AG04450 (cell line): ENCODE results near the gene KIFC1. TPM values are rescaled to one million over a fixed set of nuclear protein-coding genes. Genes with fewer than 3 reads are reported as not detected.
A peak's percentile ranks its signal among the peaks of the same experiment; 100 is the strongest.

ENCODE experiments used
- CTCF ChIA-PET: fragments of 300-600, 350-600 bp; formaldehyde crosslinking; extraction: SDS; loops from one replicate; lab custom pipeline; 2022; ENCODE audit warnings: antibody characterized with exemption, inconsistent platforms; lab: Charles Lee
- POLR2A ChIA-PET: fragments of 350-600 bp; formaldehyde crosslinking; extraction: SDS; loops from one replicate; lab custom pipeline; 2021; ENCODE audit warnings: antibody characterized with exemption, inconsistent platforms; lab: Yijun Ruan, JAX
- DNase-seq: peaks from one replicate; pipeline ENCODE4 v3.0.0-alpha.2; 2011; ENCODE audit warnings: low read depth, low spot score
- H3K27ac ChIP-seq: one replicate; pipeline ENCODE4 v1.5.1; 2012; ENCODE audit warnings: low read depth, low read length, control low read depth
- H3K27me3 ChIP-seq: one replicate; pipeline ENCODE4 v1.6.0; 2012; ENCODE audit warnings: low read length; ENCODE audit not compliant: control insufficient read depth, insufficient read depth
- H3K4me3 ChIP-seq: 2 replicates; pipeline ENCODE4 v1.5.1; 2011; ENCODE audit warnings: mild to moderate bottlenecking, low read depth, low read length, control low read depth
- H3K9me3 ChIP-seq: 2 replicates; pipeline ENCODE4 v1.5.1; 2012; ENCODE audit warnings: low read length; ENCODE audit not compliant: control insufficient read depth, insufficient read depth
- polyA plus RNA-seq: library from polyadenylated mRNA; depleted of rRNA; stranded (reverse); fragments of >200 nt; gene quantifications from 2 replicates; pipeline ENCODE4 v1.2.3, GENCODE V29; 2011
- TF ChIP-seq, protein P1 (sequence below): IDR thresholded peaks from 2 replicates; pipeline ENCODE4 v1.5.1; 2011; ENCODE audit warnings: low read depth, low read length, control low read depth, inconsistent platforms

KIFC1 gene
- polyA plus RNA-seq, 1 experiment: 10.2 TPM

DNA sequence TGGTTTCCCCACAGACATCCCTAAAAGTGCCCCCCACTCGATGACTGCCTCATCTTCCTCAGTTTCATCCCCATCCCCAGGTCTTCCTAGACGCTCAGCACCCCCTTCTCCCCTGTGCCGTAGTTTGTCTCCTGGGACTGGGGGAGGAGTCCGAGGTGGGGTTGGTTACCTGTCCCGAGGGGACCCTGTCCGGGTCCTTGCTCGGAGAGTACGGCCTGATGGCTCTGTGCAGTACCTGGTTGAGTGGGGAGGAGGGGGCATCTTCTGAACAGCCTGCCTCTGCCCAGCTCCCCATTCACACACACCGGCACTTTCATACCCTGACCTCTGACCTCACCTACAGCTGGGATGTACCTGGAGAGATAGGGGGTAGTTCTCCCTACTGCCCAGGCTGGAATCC, 24.2 kb downstream of the KIFC1 start:
- Histone ChIP-seq H3K4me3 (peak overlapping the region; percentile 93), H3K27ac (peak overlapping the region; percentile 52), H3K27me3 (no peaks in the 10 kb centered on the region), H3K9me3 (no peaks in the 10 kb centered on the region)
- ChIA-PET CTCF (interaction anchor here (1.1 kb wide), 1 partner anchor 11 kb away, joined by 3 read pairs; no protein-coding TSS in a partner anchor), POLR2A (interaction anchor here (1.7 kb wide), 1 partner anchor 38 kb away, joined by 5 read pairs; the partner anchor contains the start of gene ZBTB9)
- TF ChIP-seq, protein P1, sequence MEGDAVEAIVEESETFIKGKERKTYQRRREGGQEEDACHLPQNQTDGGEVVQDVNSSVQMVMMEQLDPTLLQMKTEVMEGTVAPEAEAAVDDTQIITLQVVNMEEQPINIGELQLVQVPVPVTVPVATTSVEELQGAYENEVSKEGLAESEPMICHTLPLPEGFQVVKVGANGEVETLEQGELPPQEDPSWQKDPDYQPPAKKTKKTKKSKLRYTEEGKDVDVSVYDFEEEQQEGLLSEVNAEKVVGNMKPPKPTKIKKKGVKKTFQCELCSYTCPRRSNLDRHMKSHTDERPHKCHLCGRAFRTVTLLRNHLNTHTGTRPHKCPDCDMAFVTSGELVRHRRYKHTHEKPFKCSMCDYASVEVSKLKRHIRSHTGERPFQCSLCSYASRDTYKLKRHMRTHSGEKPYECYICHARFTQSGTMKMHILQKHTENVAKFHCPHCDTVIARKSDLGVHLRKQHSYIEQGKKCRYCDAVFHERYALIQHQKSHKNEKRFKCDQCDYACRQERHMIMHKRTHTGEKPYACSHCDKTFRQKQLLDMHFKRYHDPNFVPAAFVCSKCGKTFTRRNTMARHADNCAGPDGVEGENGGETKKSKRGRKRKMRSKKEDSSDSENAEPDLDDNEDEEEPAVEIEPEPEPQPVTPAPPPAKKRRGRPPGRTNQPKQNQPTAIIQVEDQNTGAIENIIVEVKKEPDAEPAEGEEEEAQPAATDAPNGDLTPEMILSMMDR: no peak
- no peak for DNase-seq

DNA sequence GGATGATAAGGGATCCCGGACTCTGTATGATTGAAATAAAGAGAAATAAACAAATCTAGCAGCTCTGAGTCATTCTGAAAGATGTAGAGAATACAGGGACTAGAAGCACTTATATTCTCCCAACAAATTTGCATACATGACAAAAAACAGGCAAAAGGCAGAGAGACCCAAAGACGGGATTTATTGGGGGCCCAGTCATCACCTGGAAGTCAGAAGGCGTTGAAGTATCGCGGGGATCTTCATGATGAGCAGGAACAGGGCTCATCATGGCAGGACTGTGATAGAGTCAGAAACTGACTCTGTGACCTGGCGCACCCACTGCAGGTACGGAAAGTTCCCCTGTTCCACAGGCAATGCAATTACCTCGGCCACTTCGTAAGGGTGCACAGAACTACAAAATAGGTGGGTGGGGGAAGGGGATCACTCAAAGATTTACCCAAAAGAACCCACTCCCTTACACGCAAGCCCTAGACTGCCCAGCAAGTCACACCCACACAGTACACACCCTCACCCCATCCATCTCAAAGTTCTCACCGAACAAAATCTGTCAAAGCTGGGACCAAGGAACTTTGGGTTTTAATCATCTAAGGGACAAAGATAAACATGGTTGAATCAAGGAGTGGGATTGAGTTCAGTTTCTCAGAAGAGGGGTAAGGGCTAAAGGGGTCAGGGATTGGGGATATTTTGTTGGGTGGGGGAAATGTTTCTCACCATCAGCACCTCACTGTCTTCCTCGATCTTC, 24.9 kb downstream of the KIFC1 start:
- DNase-seq: no peak
- no peaks in the 10 kb centered on the region for H3K9me3 ChIP-seq
- CTCF ChIA-PET: interaction anchor here (1.1 to 1.9 kb wide), 2 partner anchors 10 kb away, joined by 3 to 6 read pairs; no protein-coding TSS in a partner anchor
- POLR2A ChIA-PET: interaction anchor here (0.6 to 1.7 kb wide), 3 partner anchors 14 to 91 kb away, joined by 3 to 6 read pairs (median 5); partner anchors contain the start of gene ZBTB9
- H3K27ac ChIP-seq: peak overlapping the region; percentile 97
- TF ChIP-seq, protein P1: no peak
- no peaks in the 10 kb centered on the region for H3K27me3 ChIP-seq
- peak overlapping the region; percentile 93 for H3K4me3 ChIP-seq

DNA sequence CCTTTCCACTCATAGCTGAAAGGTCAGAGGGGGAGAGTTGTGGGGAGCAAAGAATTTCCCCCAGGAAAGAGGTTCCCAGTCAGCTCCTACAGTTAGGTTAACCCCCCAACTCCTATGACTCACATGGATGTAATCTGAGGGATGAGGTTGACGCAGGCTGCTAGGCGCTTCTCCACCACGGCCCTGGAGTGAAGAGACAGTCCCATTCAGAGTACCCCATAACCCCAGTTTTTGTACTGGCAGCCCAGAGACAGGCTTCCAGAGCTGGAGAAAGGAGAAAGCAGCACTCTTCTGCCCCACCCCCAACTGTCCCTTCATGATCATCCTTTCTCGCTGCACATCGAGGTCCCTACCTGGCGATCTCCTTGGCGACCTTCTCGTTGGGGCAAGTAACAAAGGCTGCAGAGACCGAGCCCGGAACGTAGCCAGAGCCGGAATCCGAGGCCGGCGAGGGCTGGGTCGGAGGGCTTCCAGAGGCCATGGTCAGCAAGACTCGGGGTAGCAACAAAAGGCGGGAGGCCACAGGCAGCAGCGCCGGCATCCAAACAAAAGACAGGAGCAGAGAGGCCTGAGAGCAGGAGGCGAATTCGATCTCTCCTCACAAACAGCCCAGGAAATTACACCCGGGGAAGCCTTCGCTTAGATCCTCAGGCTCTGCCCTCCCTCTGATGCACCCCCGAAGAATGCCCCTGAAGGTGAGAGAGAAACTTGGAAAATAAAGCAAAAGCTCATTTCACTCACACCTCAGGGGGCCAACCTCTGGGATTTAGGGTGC, 25.7 kb downstream of the KIFC1 start:
- ChIA-PET POLR2A (interaction anchor here (1.3 to 1.7 kb wide), 2 partner anchors 14 to 37 kb away, joined by 5 to 6 read pairs; partner anchors contain the start of gene ZBTB9), CTCF (interaction anchor here (0.6 to 2.5 kb wide), 5 partner anchors 9 to 109 kb away, joined by 3 to 15 read pairs (median 3); no protein-coding TSS in a partner anchor)
- no peaks in the 10 kb centered on the region for H3K27me3 ChIP-seq
- no peaks in the 10 kb centered on the region for H3K9me3 ChIP-seq
- H3K4me3 ChIP-seq: peak overlapping the region; percentile 93
- DNase-seq: peak; percentile 66
- peak overlapping the region; percentile 97 for H3K27ac ChIP-seq
- TF ChIP-seq, protein P1: no peak

DNA sequence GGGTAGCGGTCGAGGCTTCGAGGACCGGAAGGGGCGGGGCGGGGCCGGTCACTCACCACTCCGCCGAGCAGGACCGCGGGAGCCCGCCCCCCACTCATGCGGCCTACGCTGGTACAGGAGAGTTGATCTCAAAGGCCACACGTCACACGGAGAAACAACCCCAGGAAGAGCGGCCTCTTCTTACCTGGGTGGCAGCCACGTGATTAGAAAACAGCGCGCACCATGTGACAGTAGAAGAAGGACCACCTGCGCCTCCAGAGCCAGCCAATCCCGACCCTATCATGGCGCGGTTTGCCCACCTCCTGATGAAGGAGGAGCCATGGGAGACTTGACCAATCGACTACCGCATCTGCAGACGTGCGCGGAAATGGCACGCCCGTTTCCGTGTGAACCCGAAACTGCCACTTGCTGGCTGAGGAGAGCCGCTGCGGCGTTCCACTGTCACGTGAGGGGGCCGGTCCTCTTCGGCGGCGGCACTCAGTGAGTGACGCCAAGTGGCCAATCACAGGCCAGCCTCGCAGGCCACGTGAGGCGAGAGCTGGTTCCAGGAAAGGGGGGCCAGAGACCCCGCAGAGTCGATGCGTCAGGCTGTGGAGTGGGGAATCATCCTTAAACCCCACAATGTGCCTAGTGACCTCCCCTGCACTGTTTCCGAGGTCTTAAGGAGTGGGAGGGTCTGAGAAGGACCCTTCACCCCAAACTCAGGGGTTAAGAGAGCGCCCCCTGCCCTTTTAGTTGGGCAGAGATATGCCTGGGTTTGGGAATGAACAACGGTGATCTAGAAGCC, 26.5 kb downstream of the KIFC1 start, which contains the start of gene CUTA:
Gene CUTA (minus strand): TSS at position 205 of the 787 bp plus-strand sequence. CDS start 107 bp downstream, at position 98.
- DNase-seq: peak; percentile 99
- TF ChIP-seq, protein P1: no peak
- POLR2A ChIA-PET: interaction anchor here (0.5 to 1.0 kb wide), 4 partner anchors 36 to 446 kb away, joined by 3 to 6 read pairs (median 4); partner anchors contain the start of genes ZBTB22 and ZBTB9
- Histone ChIP-seq H3K27me3 (no peaks in the 10 kb centered on the region), H3K4me3 (peak within 1 kb of the TSS; percentile 93), H3K27ac (peak within 1 kb of the TSS; percentile 97), H3K9me3 (no peaks in the 10 kb centered on the region)
- CTCF ChIA-PET: interaction anchor here (0.6 to 2.5 kb wide), 7 partner anchors 8 to 170 kb away, joined by 3 to 15 read pairs (median 3); no protein-coding TSS in a partner anchor
